Measurements from ENCODE around the gene HK1.
"Not testable (repeated sequence)": the region's sequence is repeated elsewhere in the genome, so short reads cannot be mapped to it uniquely, and the experiment has no call there.

The HK1 gene

GRCh38 chr10:69333205-69333604, 54.9 kb downstream of the HK1 start:
- Histone ChIP-seq H2BK5ac (ENCODE audit: low read length) (no peak overlapping the region), H3K4me2 (ENCODE audit: insufficient read depth, low read length, poor library complexity, severe bottlenecking) (no peak overlapping the region), H3K23ac (ENCODE audit: low read depth, low read length, poor library complexity) (no peak overlapping the region), H3K36me3 (replicated peaks in 1 of 2; ENCODE audit: control insufficient read depth in 2 of 2, insufficient read depth in 2 of 2, low read length in 2 of 2) (peaks cover 0 to 2% of the 10 kb centered on the region in 2 donors), H4K8ac (ENCODE audit: low read depth, low read length) (peak overlapping the region; percentile 45), H3K9ac (ENCODE audit: low read depth, low read length, poor library complexity) (no peak overlapping the region), H3K4me3 (ENCODE audit: low read length in 2 of 2) (no peak overlapping the region), H3K27ac (replicated peaks; ENCODE audit: low read length) (peak overlapping the region; percentile 32), H3K18ac (ENCODE audit: low read length) (peak overlapping the region; percentile 35), H2AK5ac (ENCODE audit: low read depth, low read length) (no peak overlapping the region), H2BK15ac (ENCODE audit: low read length) (no peak overlapping the region), H2BK12ac (ENCODE audit: low read length) (no peak overlapping the region), H3K14ac (ENCODE audit: low read length) (no peak overlapping the region), H2AFZ (ENCODE audit: low read length) (no peak overlapping the region), H4K91ac (ENCODE audit: low read depth, low read length, poor library complexity) (no peak overlapping the region), H3K9me3 (replicated peaks in 1 of 2; ENCODE audit: control insufficient read depth in 2 of 2, insufficient read depth in 1 of 2, low read depth in 1 of 2, low read length in 2 of 2) (no peaks in the 10 kb centered on the region), H2BK120ac (ENCODE audit: low read depth, low read length) (peak overlapping the region; percentile 66), H3K27me3 (ENCODE audit: control insufficient read depth in 3 of 3, insufficient read depth in 3 of 3, low read depth in 1 of 3, low read length in 3 of 3) (no peaks in the 10 kb centered on the region), H3K79me1 (ENCODE audit: low read depth, low read length) (peaks cover 5% of the 10 kb centered on the region), H3K4me1 (ENCODE audit: control insufficient read depth in 2 of 2, insufficient read depth in 1 of 2, low read depth in 1 of 2, low read length in 2 of 2) (peaks cover 11 to 29% of the 10 kb centered on the region in 2 donors), H3K4ac (ENCODE audit: low read length) (no peak overlapping the region)
- no peak for DNase-seq (ENCODE audit: low spot score)
- no CpG with 5 or more reads among the region's 3 CpGs for WGBS, 2 donors (ENCODE audit: extremely low coverage in 2 of 2, insufficient read length in 2 of 2, insufficient replicate concordance in 1 of 2)

GRCh38 chr10:69333865-69334301, 55.6 kb downstream of the HK1 start:
- Histone ChIP-seq H3K4me1 (ENCODE audit: control insufficient read depth in 2 of 2, insufficient read depth in 1 of 2, low read depth in 1 of 2, low read length in 2 of 2) (peaks cover 18 to 30% of the 10 kb centered on the region in 2 donors), H2BK120ac (ENCODE audit: low read depth, low read length) (peak overlapping the region; percentile 66), H2AK5ac (ENCODE audit: low read depth, low read length) (peak overlapping the region; percentile 92)
- H2BK15ac ChIP-seq (ENCODE audit: low read length); H3K27ac ChIP-seq (replicated peaks; ENCODE audit: low read length); H3K9ac ChIP-seq (ENCODE audit: low read depth, low read length, poor library complexity); H3K79me1 ChIP-seq (ENCODE audit: low read depth, low read length); H3K36me3 ChIP-seq (replicated peaks in 1 of 2; ENCODE audit: control insufficient read depth in 2 of 2, insufficient read depth in 2 of 2, low read length in 2 of 2); H3K4ac ChIP-seq (ENCODE audit: low read length); H3K23ac ChIP-seq (ENCODE audit: low read depth, low read length, poor library complexity); H2BK5ac ChIP-seq (ENCODE audit: low read length); H3K27me3 ChIP-seq (ENCODE audit: control insufficient read depth in 3 of 3, insufficient read depth in 3 of 3, low read depth in 1 of 3, low read length in 3 of 3); H3K18ac ChIP-seq (ENCODE audit: low read length); H3K9me3 ChIP-seq (replicated peaks in 1 of 2; ENCODE audit: control insufficient read depth in 2 of 2, insufficient read depth in 1 of 2, low read depth in 1 of 2, low read length in 2 of 2); H2BK12ac ChIP-seq (ENCODE audit: low read length); H3K4me3 ChIP-seq (ENCODE audit: low read length in 2 of 2); H3K14ac ChIP-seq (ENCODE audit: low read length); H4K91ac ChIP-seq (ENCODE audit: low read depth, low read length, poor library complexity); H4K8ac ChIP-seq (ENCODE audit: low read depth, low read length); H2AFZ ChIP-seq (ENCODE audit: low read length); DNase-seq (ENCODE audit: low spot score); H3K4me2 ChIP-seq (ENCODE audit: insufficient read depth, low read length, poor library complexity, severe bottlenecking): not testable (repeated sequence)
- WGBS, 2 donors (ENCODE audit: extremely low coverage in 2 of 2, insufficient read length in 2 of 2, insufficient replicate concordance in 1 of 2) = no CpG with 5 or more reads among the region's 9 CpGs

- H3K18ac ChIP-seq (ENCODE audit: low read length) = peak overlapping the region; percentile 84
- H3K4me3 ChIP-seq (ENCODE audit: low read length in 2 of 2) = no peak overlapping the region
- H4K8ac ChIP-seq (ENCODE audit: low read depth, low read length) = peak overlapping the region; percentile 48
- H3K4ac ChIP-seq (ENCODE audit: low read length) = no peak overlapping the region
- peaks cover 24 to 35% of the 10 kb centered on the region in 2 donors for H3K4me1 ChIP-seq (ENCODE audit: control insufficient read depth in 2 of 2, insufficient read depth in 1 of 2, low read depth in 1 of 2, low read length in 2 of 2)
- no peaks in the 10 kb centered on the region for H3K9me3 ChIP-seq (replicated peaks in 1 of 2; ENCODE audit: control insufficient read depth in 2 of 2, insufficient read depth in 1 of 2, low read depth in 1 of 2, low read length in 2 of 2)
- peaks cover 5% of the 10 kb centered on the region for H3K79me1 ChIP-seq (ENCODE audit: low read depth, low read length)
- H3K23ac ChIP-seq (ENCODE audit: low read depth, low read length, poor library complexity) = peak overlapping the region; percentile 78
- H3K14ac ChIP-seq (ENCODE audit: low read length) = peak overlapping the region; percentile 94
- peak overlapping the region; percentile 74 for H3K9ac ChIP-seq (ENCODE audit: low read depth, low read length, poor library complexity)
- H2BK15ac ChIP-seq (ENCODE audit: low read length) = peak overlapping the region; percentile 38
- H3K27me3 ChIP-seq (ENCODE audit: control insufficient read depth in 3 of 3, insufficient read depth in 3 of 3, low read depth in 1 of 3, low read length in 3 of 3) = no peaks in the 10 kb centered on the region
- peak overlapping the region; percentile 4 for H2BK12ac ChIP-seq (ENCODE audit: low read length)
- H3K36me3 ChIP-seq (replicated peaks in 1 of 2; ENCODE audit: control insufficient read depth in 2 of 2, insufficient read depth in 2 of 2, low read length in 2 of 2) = peaks cover 0 to 2% of the 10 kb centered on the region in 2 donors
- peak overlapping the region; percentile 23 for H4K91ac ChIP-seq (ENCODE audit: low read depth, low read length, poor library complexity)
- H2BK5ac ChIP-seq (ENCODE audit: low read length) = peak overlapping the region; percentile 43
- DNase-seq (ENCODE audit: low spot score) = no peak
- H2AFZ ChIP-seq (ENCODE audit: low read length) = no peak overlapping the region
- no CpG with 5 or more reads among the region's 19 CpGs for WGBS, 2 donors (ENCODE audit: extremely low coverage in 2 of 2, insufficient read length in 2 of 2, insufficient replicate concordance in 1 of 2)
- no peak overlapping the region for H3K27ac ChIP-seq (replicated peaks; ENCODE audit: low read length)
- peak overlapping the region; percentile 92 for H2AK5ac ChIP-seq (ENCODE audit: low read depth, low read length)
- H2BK120ac ChIP-seq (ENCODE audit: low read depth, low read length) = peak overlapping the region; percentile 17
- no peak overlapping the region for H3K4me2 ChIP-seq (ENCODE audit: insufficient read depth, low read length, poor library complexity, severe bottlenecking)
These were observed 56.2 kb downstream of the HK1 start for GRCh38 chr10:69334302-69335062.

GRCh38 chr10:69335063-69335587, 56.8 kb downstream of the HK1 start:
- Histone ChIP-seq H3K27ac (replicated peaks; ENCODE audit: low read length) (no peak overlapping the region), H2BK120ac (ENCODE audit: low read depth, low read length) (no peak overlapping the region), H2AK5ac (ENCODE audit: low read depth, low read length) (peak overlapping the region; percentile 92), H3K4ac (ENCODE audit: low read length) (no peak overlapping the region), H3K4me2 (ENCODE audit: insufficient read depth, low read length, poor library complexity, severe bottlenecking) (no peak overlapping the region), H3K9me3 (replicated peaks in 1 of 2; ENCODE audit: control insufficient read depth in 2 of 2, insufficient read depth in 1 of 2, low read depth in 1 of 2, low read length in 2 of 2) (no peaks in the 10 kb centered on the region), H3K9ac (ENCODE audit: low read depth, low read length, poor library complexity) (no peak overlapping the region), H3K23ac (ENCODE audit: low read depth, low read length, poor library complexity) (peak overlapping the region; percentile 78), H3K18ac (ENCODE audit: low read length) (peak overlapping the region; percentile 84), H3K27me3 (ENCODE audit: control insufficient read depth in 3 of 3, insufficient read depth in 3 of 3, low read depth in 1 of 3, low read length in 3 of 3) (no peaks in the 10 kb centered on the region), H3K36me3 (replicated peaks in 1 of 2; ENCODE audit: control insufficient read depth in 2 of 2, insufficient read depth in 2 of 2, low read length in 2 of 2) (peaks cover 0 to 2% of the 10 kb centered on the region in 2 donors), H3K79me1 (ENCODE audit: low read depth, low read length) (peaks cover 5% of the 10 kb centered on the region), H2BK15ac (ENCODE audit: low read length) (peak overlapping the region; percentile 38), H4K91ac (ENCODE audit: low read depth, low read length, poor library complexity) (peak overlapping the region; percentile 23), H2BK12ac (ENCODE audit: low read length) (peak overlapping the region; percentile 48), H2BK5ac (ENCODE audit: low read length) (peak overlapping the region; percentile 43), H2AFZ (ENCODE audit: low read length) (no peak overlapping the region), H4K8ac (ENCODE audit: low read depth, low read length) (no peak overlapping the region), H3K4me3 (ENCODE audit: low read length in 2 of 2) (no peak overlapping the region), H3K4me1 (ENCODE audit: control insufficient read depth in 2 of 2, insufficient read depth in 1 of 2, low read depth in 1 of 2, low read length in 2 of 2) (peaks cover 28 to 31% of the 10 kb centered on the region in 2 donors), H3K14ac (ENCODE audit: low read length) (no peak overlapping the region)
- no peak for DNase-seq (ENCODE audit: low spot score)
- WGBS, 2 donors (ENCODE audit: extremely low coverage in 2 of 2, insufficient read length in 2 of 2, insufficient replicate concordance in 1 of 2) = no CpG with 5 or more reads among the region's 13 CpGs

All from neuronal stem cell (in vitro differentiated cells).